22Rv1 (cell line): ENCODE data around the gene FBF1.

Experiments
- H3K27ac ChIP-seq: fragments of 450-650 bp; 2 replicates; pipeline ENCODE4 v1.5.1; 2017
- CTCF ChIP-seq: fragments of 450-650 bp; IDR thresholded peaks from 2 replicates; pipeline ENCODE4 v1.5.1; 2017; ENCODE audit warnings: mild to moderate bottlenecking
- ZFX ChIP-seq: fragments of 450-650 bp; IDR thresholded peaks from 2 replicates; pipeline ENCODE4 v1.6.1; 2017; ENCODE audit warnings: antibody characterized with exemption, borderline replicate concordance

Gene FBF1

GRCh38 chr17:75896415-75897159, 44.3 kb downstream of the FBF1 start, which contains the start of gene TRIM65:
Gene TRIM65 (minus strand): TSS chr17:75896951. CDS start chr17:75896937, 14 bp downstream.
- TF ChIP-seq ZFX (no peak), CTCF (peak; percentile 65)
- H3K27ac ChIP-seq: peak within 1 kb of the TSS; percentile 94

GRCh38 chr17:75895370-75896155, 45.3 kb downstream of the FBF1 start:
- peak overlapping the region; percentile 94 for H3K27ac ChIP-seq
- TF ChIP-seq CTCF (0 out of 2 replicates have a peak, but pooled peaks have one; percentile 6), ZFX (no peak)

- TF ChIP-seq ZFX (no peak), CTCF (no peak)
- no peak overlapping the region; the same call in 1 of the 2 replicates for H3K27ac ChIP-seq
Observed at GRCh38 chr17:75894049-75894733, 46.7 kb downstream of the FBF1 start.

- TF ChIP-seq ZFX (no peak), CTCF (no peak)
- H3K27ac ChIP-seq: no peak overlapping the region; the same call in 1 of the 2 replicates
Observed at GRCh38 chr17:75893305-75894048, 47.4 kb downstream of the FBF1 start.

- no peak overlapping the region for H3K27ac ChIP-seq
- TF ChIP-seq ZFX: no peak
- no peak for TF ChIP-seq CTCF
Observed at GRCh38 chr17:75892556-75893224, 48.2 kb downstream of the FBF1 start.

- no peak overlapping the region for H3K27ac ChIP-seq
- TF ChIP-seq ZFX (no peak), CTCF (no peak)
Observed at GRCh38 chr17:75891605-75892555, 49.0 kb downstream of the FBF1 start.
